Measurements from ENCODE around the gene MBTD1. TPM values are rescaled to one million over a fixed set of nuclear protein-coding genes. Genes with fewer than 3 reads are reported as not detected.

The MBTD1 gene
- total and polyA plus RNA-seq, 2 of the 8 experiments (the other 6 are each of a cell fraction or from before 2014, with no cell fraction given): 20.3 to 51.4 TPM

- peak; percentile 0 for TF ChIP-seq KDM4A (IDR thresholded peaks at IDR 0.05; ENCODE audit: low read depth, low read length, severe bottlenecking)
- TF ChIP-seq EP300 (IDR thresholded peaks at IDR 0.05; ENCODE audit: borderline replicate concordance in 1 of 2, low read depth in 2 of 2, low read length in 2 of 2): no peak
- TF ChIP-seq POLR2A (IDR thresholded peaks at IDR 0.05; ENCODE audit: control extremely low read depth in 1 of 2, low read depth in 2 of 2, low read length in 2 of 2): peak in 1 of 2 experiments; percentile 80; a peak in 2 of 3 replicates
- TF ChIP-seq CHD2 (IDR thresholded peaks at IDR 0.05; ENCODE audit: low read length): no peak
- TF ChIP-seq JUN (IDR thresholded peaks at IDR 0.05; ENCODE audit: low read depth, low read length): no peak
- TF ChIP-seq SP2 (IDR thresholded peaks at IDR 0.05; ENCODE audit: low read length): no peak
- no peak for TF ChIP-seq POU5F1 (IDR thresholded peaks at IDR 0.05; ENCODE audit: low read depth, low read length)
- TF ChIP-seq RNF2 (IDR thresholded peaks at IDR 0.05; ENCODE audit: borderline replicate concordance, low read depth, low read length, missing control alignments, poor library complexity, severe bottlenecking): no peak
- TF ChIP-seq HDAC2 (IDR thresholded peaks at IDR 0.05; ENCODE audit: borderline replicate concordance in 1 of 2, low read depth in 2 of 2, low read length in 2 of 2): no peak
- peak; percentile 72; the same call in 1 of the 2 replicates for TF ChIP-seq POLR2AphosphoS5 (IDR thresholded peaks at IDR 0.05; ENCODE audit: low read depth, low read length)
- no peak for TF ChIP-seq CBX5 (IDR thresholded peaks at IDR 0.05; ENCODE audit: low read depth, low read length)
- peak; percentile 10; the same call in 1 of the 2 replicates for TF ChIP-seq KDM1A (IDR thresholded peaks at IDR 0.05; ENCODE audit: borderline replicate concordance, low read length)
These were observed at the start of gene MBTD1 (continued) for GRCh38 chr17:51259564-51260236.
